Stimulated activated CD8-positive, alpha-beta memory T cell treated with anti-CD3 and anti-CD28 coated beads, Interleukin-15, amount 100 ng/mL, for 1 hour (primary cell): Measurements from ENCODE around the gene OR7C2.

Experiments
- DNase-seq: peaks from one replicate; pipeline ENCODE4 v3.0.0-alpha.2; 2020; ENCODE audit warnings: low read depth

OR7C2 gene

DNA sequence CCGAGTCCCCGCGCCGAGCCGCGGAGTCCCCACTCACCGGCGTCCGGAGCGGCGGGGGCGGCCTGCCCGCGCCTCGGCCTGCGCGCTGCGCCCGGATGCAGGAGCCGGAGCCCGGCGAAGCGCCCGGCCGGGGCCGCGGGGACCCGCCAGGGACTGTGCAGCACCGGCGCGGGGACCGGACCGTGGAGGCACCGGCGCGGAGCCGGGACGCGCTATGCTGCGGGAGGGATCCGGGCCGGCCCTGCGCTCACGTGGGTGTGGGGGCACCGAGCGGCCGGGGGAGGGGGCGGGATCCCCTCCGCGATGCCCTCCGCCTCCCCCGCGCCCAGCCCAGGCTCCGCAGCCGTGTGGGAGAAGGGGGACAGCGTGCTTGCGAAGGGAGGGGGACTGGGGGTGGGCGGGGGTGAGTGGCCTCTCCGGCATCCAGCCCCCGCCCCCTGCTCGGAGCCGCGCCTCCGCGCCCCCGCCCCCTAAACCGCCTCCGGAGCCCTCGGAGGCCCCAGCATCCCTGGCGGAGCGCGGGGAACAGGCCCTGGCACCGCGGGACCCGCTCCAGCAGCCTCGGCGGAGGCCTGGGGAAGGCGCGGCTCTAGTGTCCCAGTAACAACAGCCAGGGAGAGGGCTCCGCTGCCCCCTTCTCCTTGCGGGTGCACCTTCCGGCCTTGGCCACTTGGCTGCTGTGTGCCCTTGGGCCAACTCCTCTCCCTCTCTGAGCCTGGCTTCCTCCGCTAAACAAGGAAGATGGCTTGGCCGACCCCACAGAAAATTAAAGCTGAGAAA is 38.4 kb downstream of the OR7C2 start, which contains the start of gene SLC1A6:
Gene SLC1A6 (minus strand): TSS at position 389 of the 780 bp plus-strand sequence. CDS start 6,954 bp downstream, outside the sequence.
- DNase-seq = no peak

DNA sequence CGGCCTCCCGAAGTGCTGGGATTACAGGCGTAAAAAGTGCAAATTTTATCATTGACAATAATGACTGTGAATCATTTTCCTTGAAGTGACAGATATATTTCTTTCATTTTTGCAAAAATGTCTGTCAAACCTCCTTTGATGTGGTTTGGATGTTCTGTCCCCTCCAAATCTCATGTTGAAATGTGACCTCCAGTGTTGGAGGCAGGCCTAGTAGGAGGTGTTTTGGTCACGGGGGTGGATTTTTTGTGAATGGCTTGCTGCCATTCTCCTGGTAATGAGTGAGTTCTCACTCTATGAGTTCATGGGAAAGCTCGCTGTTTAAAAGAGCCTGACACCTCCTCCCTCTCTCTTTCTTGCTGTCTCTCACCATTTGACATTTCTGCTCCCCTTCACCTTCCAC is 43.8 kb downstream of the OR7C2 start:
- DNase-seq = no peak
